Lung (tissue), 12 donors: ENCODE measurements around the gene EXOC3L4. TPM values are rescaled to one million over a fixed set of nuclear protein-coding genes. Genes with fewer than 3 reads are reported as not detected.

Experiments used
- ATAC-seq: fragments of 200-7000 bp; cut with Tn5 transposase; one replicate; pipeline ENCODE4 v1.9.1; 2020; ENCODE audit warnings: moderate number of reproducible peaks; ENCODE audit not compliant: insufficient read depth, low FRiP score
- DNase-seq, 3 donors: peaks; one replicate each; pipeline ENCODE4 v3.0.0-alpha.2; 2013 to 2017
- H3K27ac ChIP-seq, 2 donors: one replicate each; pipeline ENCODE4 v1.5.1; 2013; ENCODE audit warnings: mild to moderate bottlenecking in 2 of 2, moderate library complexity in 2 of 2, control low read depth in 1 of 2, inconsistent platforms in 1 of 2, low read depth in 1 of 2, low read length in 1 of 2
- H3K27me3 ChIP-seq, 3 donors: one replicate each; pipeline ENCODE4 v1.5.1; 2013; ENCODE audit warnings: low read length in 2 of 3; ENCODE audit not compliant: control insufficient read depth in 3 of 3, insufficient read depth in 3 of 3
- H3K36me3 ChIP-seq, 4 donors: one replicate each; pipeline ENCODE4 v1.5.1; 2013; ENCODE audit warnings: low read length in 4 of 4, mild to moderate bottlenecking in 1 of 4, moderate library complexity in 1 of 4; ENCODE audit not compliant: control insufficient read depth in 4 of 4, insufficient read depth in 4 of 4
- H3K4me1 ChIP-seq, 5 donors: one replicate each; pipeline ENCODE4 v1.5.1; 2013; ENCODE audit warnings: low read length in 5 of 5, mild to moderate bottlenecking in 2 of 5, moderate library complexity in 1 of 5; ENCODE audit not compliant: control insufficient read depth in 5 of 5, insufficient read depth in 5 of 5
- H3K4me3 ChIP-seq: one replicate; pipeline ENCODE4 v1.5.1; 2013; ENCODE audit warnings: mild to moderate bottlenecking, control low read depth, moderate library complexity
- H3K9ac ChIP-seq, 2 donors: one replicate each; pipeline ENCODE4 v1.5.1; 2013; ENCODE audit warnings: low read length in 2 of 2, control low read depth in 1 of 2; ENCODE audit not compliant: insufficient read depth in 1 of 2
- H3K9me3 ChIP-seq, 4 donors: one replicate each; pipeline ENCODE4 v1.5.1; 2013; ENCODE audit warnings: low read length in 3 of 4, mild to moderate bottlenecking in 1 of 4, moderate library complexity in 1 of 4; ENCODE audit not compliant: control insufficient read depth in 4 of 4, insufficient read depth in 3 of 4
- CTCF ChIP-seq: IDR thresholded peaks from 2 replicates; pipeline ENCODE4 v1.5.1; 2012; ENCODE audit warnings: mild to moderate bottlenecking; ENCODE audit errors: control extremely low read depth, extremely low read depth
- WGBS, 2 donors: extraction: QIAGEN DNeasy Blood & Tissue Kit; methylation state at CpG; one replicate each; pipeline ENCODE4 v1.1.7; 2013; 5-methylcytosine and 5-hydroxymethylcytosine counted together
- polyA plus RNA-seq, 2 donors: library from polyadenylated mRNA; stranded (reverse); fragments of 200-250 nt; gene quantifications; one replicate each; pipeline ENCODE4 v1.2.1, GENCODE V29; 2013
- total RNA-seq, 2 donors: library from RNA; depleted of rRNA in 1 of 2; stranded (reverse); fragments of >200 nt in 1 of 2; gene quantifications; one replicate each; pipeline ENCODE4 v1.2.1, GENCODE V29; 2014 to 2021
- donor health status: control.
- donor health status: control.
- donor health status: Bipolar disorder and iron deficiency.
- donor health status: healthy.
- donor health status: DM: yes; HTN: yes; CAD: no.

The EXOC3L4 gene
- total and polyA plus RNA-seq, 4 donors = 3.0 to 4.6 (median 3.8) TPM

GRCh38 chr14:103066399-103066798 is 28.1 kb upstream of the EXOC3L4 start:
- peak overlapping the region in 1 of 2 donors; percentile 58 for H3K27ac ChIP-seq
- H3K4me3 ChIP-seq = no peak overlapping the region
- peaks cover 0 to 5% (median 0%) of the 10 kb centered on the region in 5 donors for H3K4me1 ChIP-seq
- no peaks in the 10 kb centered on the region for H3K9me3 ChIP-seq
- DNase-seq (peak in 2 of 3 donors; percentile 35 to 64), ATAC-seq (no peak)
- no peak for TF ChIP-seq CTCF
- WGBS, 2 donors = 56 to 69% methylated on average over 9 of the region's 9 CpGs
- H3K9ac ChIP-seq = no peak overlapping the region
- no peaks in the 10 kb centered on the region for H3K27me3 ChIP-seq
- no peaks in the 10 kb centered on the region for H3K36me3 ChIP-seq

DNA sequence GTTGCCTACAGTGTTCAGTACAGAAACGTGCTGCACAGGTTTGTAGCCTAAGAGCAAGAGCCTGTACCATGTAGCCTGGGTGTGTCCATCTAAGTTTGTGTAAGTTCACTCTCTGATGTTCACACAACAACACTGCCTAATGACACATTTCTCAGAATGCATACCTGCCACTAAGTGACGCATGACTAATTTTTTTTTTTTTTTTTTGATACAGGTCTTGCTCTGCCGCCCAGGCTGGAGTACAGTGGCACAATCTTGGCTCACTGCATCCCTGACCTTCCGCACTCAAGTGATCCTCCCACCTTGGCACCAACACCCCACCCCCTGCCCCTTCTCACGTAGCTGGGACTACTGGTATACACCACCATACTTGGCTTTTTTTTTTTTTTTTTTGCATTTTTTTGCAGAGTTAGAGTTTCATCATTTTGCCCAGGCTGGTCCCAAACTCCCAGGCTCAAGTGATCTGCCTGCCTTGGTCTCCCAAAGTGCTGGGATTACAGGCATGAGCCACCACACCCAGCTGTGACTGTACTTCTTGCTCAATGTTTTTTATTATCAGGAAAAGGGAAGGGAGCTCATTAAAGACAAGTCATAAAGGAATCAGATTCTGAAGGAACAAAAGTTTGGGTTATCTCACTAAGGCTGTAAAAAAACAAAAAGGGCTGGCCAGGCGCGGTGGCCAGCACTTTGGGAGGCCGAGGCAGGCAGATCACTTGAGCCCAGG is 27.1 kb upstream of the EXOC3L4 start:
- H3K27me3 ChIP-seq = no peaks in the 10 kb centered on the region
- no peaks in the 10 kb centered on the region for H3K36me3 ChIP-seq
- peak overlapping the region in 1 of 2 donors; percentile 42 for H3K27ac ChIP-seq
- H3K4me1 ChIP-seq = peaks cover 0 to 11% (median 0%) of the 10 kb centered on the region in 5 donors
- DNase-seq = no peak
- no peak overlapping the region for H3K9ac ChIP-seq
- no peak overlapping the region for H3K4me3 ChIP-seq
- H3K9me3 ChIP-seq = no peaks in the 10 kb centered on the region
- no peak for TF ChIP-seq CTCF
- peak; percentile 42 for ATAC-seq
- 62 to 72% methylated on average over 8 of the region's 8 CpGs for WGBS, 2 donors

DNA sequence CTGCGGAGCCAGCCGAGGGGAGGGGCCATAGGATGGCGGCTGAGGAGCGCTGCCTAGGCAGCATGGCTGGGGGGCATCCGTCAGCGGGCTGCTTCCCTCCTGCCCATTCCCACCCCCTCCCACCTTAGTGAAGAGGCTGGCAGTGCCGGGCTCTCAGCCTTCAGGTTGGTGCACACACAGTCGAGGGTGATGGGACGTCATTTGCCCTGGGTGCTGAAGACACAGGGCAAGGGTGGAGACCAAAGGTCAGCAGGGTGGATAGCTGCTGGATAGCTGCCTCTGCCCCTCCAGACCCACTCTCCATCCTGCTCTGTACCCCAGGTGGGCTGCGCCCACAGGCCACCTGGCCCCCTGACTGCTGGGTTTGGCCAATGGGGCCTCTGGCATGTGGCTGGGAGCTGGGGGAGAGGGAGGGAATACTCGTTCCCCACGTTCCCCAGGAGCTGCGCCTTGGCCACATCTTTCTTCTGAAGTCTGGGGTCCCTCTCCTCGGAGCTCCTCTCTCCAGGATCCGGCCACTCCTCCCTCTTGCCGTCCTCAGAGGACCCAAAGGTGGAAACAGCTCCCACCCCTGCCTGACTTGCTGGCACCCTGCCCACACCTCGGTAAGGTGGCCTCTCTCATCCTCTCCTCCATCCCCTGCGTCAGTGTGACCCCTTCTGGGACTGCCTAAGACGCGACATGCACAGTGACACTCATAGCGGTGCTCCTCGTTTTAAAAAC is 26.0 kb upstream of the EXOC3L4 start:
- TF ChIP-seq CTCF = no peak
- Histone ChIP-seq H3K4me1 (peaks cover 0 to 11% (median 0%) of the 10 kb centered on the region in 5 donors), H3K27ac (peak overlapping the region in 1 of 2 donors; percentile 42), H3K27me3 (no peaks in the 10 kb centered on the region), H3K9me3 (no peaks in the 10 kb centered on the region), H3K36me3 (no peaks in the 10 kb centered on the region), H3K9ac (no peak overlapping the region), H3K4me3 (no peak overlapping the region)
- 71 to 77% methylated on average over 22 of the region's 22 CpGs for WGBS, 2 donors
- DNase-seq = no peak
- no peak for ATAC-seq
